22Rv1 (cell line): ENCODE results near the gene SENP7.

Experiments used
- H3K27ac ChIP-seq: fragments of 450-650 bp; 2 replicates; pipeline ENCODE4 v1.5.1; 2017
- CTCF ChIP-seq: fragments of 450-650 bp; IDR thresholded peaks from 2 replicates; pipeline ENCODE4 v1.5.1; 2017; ENCODE audit warnings: mild to moderate bottlenecking
- ZFX ChIP-seq: fragments of 450-650 bp; IDR thresholded peaks from 2 replicates; pipeline ENCODE4 v1.6.1; 2017; ENCODE audit warnings: antibody characterized with exemption, borderline replicate concordance

SENP7 gene

GRCh38 chr3:101531473-101532086 lies 18.6 kb upstream of the SENP7 start:
- TF ChIP-seq CTCF (no peak), ZFX (no peak)
- H3K27ac ChIP-seq: no peak overlapping the region

- no peak for TF ChIP-seq CTCF
Observed at GRCh38 chr3:101530686-101531047, 17.7 kb upstream of the SENP7 start.

GRCh38 chr3:101529816-101530685 lies 17.0 kb upstream of the SENP7 start:
- TF ChIP-seq CTCF (no peak), ZFX (no peak)
- no peak overlapping the region for H3K27ac ChIP-seq

More at GRCh38 chr3:101530686-101531047, 17.7 kb upstream of the SENP7 start:
- no peak overlapping the region for H3K27ac ChIP-seq

- TF ChIP-seq ZFX: no peak
- TF ChIP-seq CTCF: no peak
- no peak overlapping the region for H3K27ac ChIP-seq
Observed at GRCh38 chr3:101527906-101528305, 14.9 kb upstream of the SENP7 start.

- H3K27ac ChIP-seq: no peak overlapping the region
- no peak for TF ChIP-seq CTCF
- no peak for TF ChIP-seq ZFX
Observed at GRCh38 chr3:101527441-101527840, 14.4 kb upstream of the SENP7 start.

- TF ChIP-seq CTCF (no peak), ZFX (no peak)
Observed at GRCh38 chr3:101521211-101521701, 8.2 kb upstream of the SENP7 start.

More at GRCh38 chr3:101521211-101521701, 8.2 kb upstream of the SENP7 start:
- H3K27ac ChIP-seq: no peak overlapping the region
